GM08714 (cell line): ENCODE results near the gene NLRX1.

Experiments
- H3K4me3 ChIP-seq: fragments of 200-500 bp; sonication (Bioruptor generic); 2 replicates; pipeline ENCODE4 v1.5.1; 2014; ENCODE audit warnings: mild to moderate bottlenecking, low read length, inconsistent platforms
- ZNF274 ChIP-seq: IDR thresholded peaks from 2 replicates; pipeline ENCODE4 v1.6.1; 2012; ENCODE audit warnings: mild to moderate bottlenecking, low read depth, low read length

Gene NLRX1

GRCh38 chr11:119229741-119230140 lies 61.2 kb downstream of the NLRX1 start:
- TF ChIP-seq ZNF274 = no peak
- no peak overlapping the region for H3K4me3 ChIP-seq
